ENCODE data around the gene ADAMTS12. TPM values are rescaled to one million over a fixed set of nuclear protein-coding genes. Genes with fewer than 3 reads are reported as not detected.
A peak's percentile ranks its signal among the peaks of the same experiment; 100 is the strongest.

The ADAMTS12 gene
- total RNA-seq, 1 experiment from 2014 or later, result 6.2 TPM

DNA sequence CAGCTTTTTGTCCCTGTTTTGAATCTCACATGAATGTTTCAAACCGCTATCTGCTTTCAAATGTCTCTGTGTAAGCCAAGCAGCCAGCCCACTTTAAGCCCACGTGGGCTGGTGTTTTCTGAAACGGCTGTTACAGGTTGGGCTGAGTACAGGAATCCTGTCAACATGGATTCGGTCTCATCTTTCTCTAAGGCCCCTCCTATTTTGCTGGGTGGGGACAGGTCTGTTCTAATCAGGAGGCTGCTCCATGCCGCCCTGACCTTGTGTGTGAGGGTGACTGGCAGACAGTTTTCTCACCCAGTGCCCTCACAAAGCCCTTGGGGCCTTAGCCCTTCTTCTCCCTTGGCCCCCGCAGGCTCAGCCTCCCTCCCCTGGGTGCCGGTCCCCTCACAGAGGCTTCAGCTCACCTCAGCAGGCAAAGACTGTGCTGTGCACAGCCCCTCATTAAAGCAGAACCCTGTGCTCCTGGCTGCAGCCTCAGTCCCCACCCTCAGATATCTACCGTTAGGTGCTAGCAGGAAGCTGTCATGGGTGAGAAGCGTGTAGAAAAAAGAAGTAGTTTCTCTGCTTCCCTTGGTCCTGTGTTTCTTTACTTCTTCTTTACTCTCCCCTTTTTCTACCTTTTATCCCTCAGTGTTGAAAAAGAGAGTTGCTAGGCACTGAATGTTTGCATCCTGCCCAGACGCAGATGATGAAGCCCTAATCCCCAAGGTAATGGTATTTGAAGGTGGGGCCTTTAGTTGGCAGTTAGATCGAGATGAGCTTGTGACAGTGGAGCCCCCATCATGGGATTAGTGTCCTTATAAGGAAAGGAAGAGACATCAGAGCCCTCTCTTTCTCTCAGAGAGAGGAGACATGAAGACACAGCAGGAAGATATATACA, 205.7 kb downstream of the ADAMTS12 start:
- H3K27me3 Mint-ChIP-seq (ENCODE audit: low read depth), result no peaks in the 10 kb centered on the region
- peak overlapping the region in 1 of 3 experiments; percentile 74; a peak in 2 of 7 replicates for H3K27ac Mint-ChIP-seq
- peak; percentile 50 for DNase-seq

More for the DNA sequence above, 205.7 kb downstream of the ADAMTS12 start:
- no peak overlapping the region for H2AFZ ChIP-seq (ENCODE audit: low read length)
- Mint-ChIP-seq H3K4me1 (peaks cover 18 to 19% of the 10 kb centered on the region in 2 experiments), H3K36me3 (ENCODE audit: insufficient read depth in 1 of 3, low read depth in 3 of 3) (no peaks in the 10 kb centered on the region), H3K9me3 (no peaks in the 10 kb centered on the region), H3K4me3 (no peak overlapping the region)
- H4K20me1 ChIP-seq (ENCODE audit: control insufficient read depth, insufficient read depth, insufficient read length), result no peaks in the 10 kb centered on the region
- H3T11ph ChIP-seq (ENCODE audit: low read length), result peak overlapping the region; percentile 84
- H2BK20ac ChIP-seq (ENCODE audit: low read depth, low read length, poor library complexity, severe bottlenecking), result no peak overlapping the region
- no peak overlapping the region for H3K4me2 ChIP-seq (ENCODE audit: insufficient read depth, insufficient read length, low read length)
- H2BK12ac ChIP-seq (ENCODE audit: insufficient read length, low read depth, low read length), result no peak overlapping the region
- H3K23ac ChIP-seq (ENCODE audit: insufficient read length, low read depth, low read length), result no peak overlapping the region
- no peak overlapping the region for H3K9ac ChIP-seq (ENCODE audit: extremely low read depth, insufficient read length, low read length)
- H3K23me2 ChIP-seq (ENCODE audit: insufficient read length, low read depth, low read length, poor library complexity, severe bottlenecking), result no peaks in the 10 kb centered on the region
- H2BK120ac ChIP-seq (ENCODE audit: low read depth, low read length, poor library complexity, severe bottlenecking), result no peak overlapping the region
- no peak overlapping the region for H2AK5ac ChIP-seq (ENCODE audit: insufficient read length, low read length)
- no peak overlapping the region for H2BK5ac ChIP-seq (ENCODE audit: insufficient read length, low read length)
- H3K18ac ChIP-seq (ENCODE audit: insufficient read length, low read depth, low read length), result no peak overlapping the region
- no peak overlapping the region for H4K8ac ChIP-seq (replicated peaks; ENCODE audit: insufficient read length, low read depth, low read length)
- TF ChIP-seq, protein P1, sequence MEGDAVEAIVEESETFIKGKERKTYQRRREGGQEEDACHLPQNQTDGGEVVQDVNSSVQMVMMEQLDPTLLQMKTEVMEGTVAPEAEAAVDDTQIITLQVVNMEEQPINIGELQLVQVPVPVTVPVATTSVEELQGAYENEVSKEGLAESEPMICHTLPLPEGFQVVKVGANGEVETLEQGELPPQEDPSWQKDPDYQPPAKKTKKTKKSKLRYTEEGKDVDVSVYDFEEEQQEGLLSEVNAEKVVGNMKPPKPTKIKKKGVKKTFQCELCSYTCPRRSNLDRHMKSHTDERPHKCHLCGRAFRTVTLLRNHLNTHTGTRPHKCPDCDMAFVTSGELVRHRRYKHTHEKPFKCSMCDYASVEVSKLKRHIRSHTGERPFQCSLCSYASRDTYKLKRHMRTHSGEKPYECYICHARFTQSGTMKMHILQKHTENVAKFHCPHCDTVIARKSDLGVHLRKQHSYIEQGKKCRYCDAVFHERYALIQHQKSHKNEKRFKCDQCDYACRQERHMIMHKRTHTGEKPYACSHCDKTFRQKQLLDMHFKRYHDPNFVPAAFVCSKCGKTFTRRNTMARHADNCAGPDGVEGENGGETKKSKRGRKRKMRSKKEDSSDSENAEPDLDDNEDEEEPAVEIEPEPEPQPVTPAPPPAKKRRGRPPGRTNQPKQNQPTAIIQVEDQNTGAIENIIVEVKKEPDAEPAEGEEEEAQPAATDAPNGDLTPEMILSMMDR (conservative IDR thresholded peaks at IDR 0.05), result no peak
- H3K9me3 ChIP-seq (ENCODE audit: control insufficient read depth, low read depth, low read length), result no peaks in the 10 kb centered on the region
- no peak overlapping the region for H3K27ac ChIP-seq (ENCODE audit: insufficient read length, low read depth, low read length)
- H3K27me3 ChIP-seq (ENCODE audit: insufficient read depth, low read length), result no peaks in the 10 kb centered on the region
- H4K91ac ChIP-seq (ENCODE audit: insufficient read length, low read depth, low read length), result no peak overlapping the region
- no peaks in the 10 kb centered on the region for H3K4me1 ChIP-seq (ENCODE audit: insufficient read depth, low read length)
- H3K79me1 ChIP-seq (ENCODE audit: insufficient read depth, low read depth, low read length, poor library complexity, severe bottlenecking), result no peaks in the 10 kb centered on the region
- peak overlapping the region; percentile 26; the same call in 1 of the 2 replicates for H3K14ac ChIP-seq (ENCODE audit: insufficient read depth, low read length)
- H3K79me2 ChIP-seq (ENCODE audit: insufficient read depth, low read length), result no peaks in the 10 kb centered on the region
- no peak overlapping the region for H3K56ac ChIP-seq (ENCODE audit: insufficient read length, low read depth, low read length)
- no peak overlapping the region for H4K5ac ChIP-seq (ENCODE audit: insufficient read length, low read depth, low read length)
- no peak overlapping the region for H2BK15ac ChIP-seq (ENCODE audit: low read depth, low read length)
- no peak overlapping the region for H3K4ac ChIP-seq (ENCODE audit: low read depth, low read length)
- WGBS (ENCODE audit: extremely low coverage, insufficient read length, low lambda C conversion rate), result no CpG with 5 or more reads among the region's 11 CpGs

Measured in H9 (cell line).